Sigmoid colon (tissue), 7 donors: ENCODE data around the gene NACC2. TPM values are rescaled to one million over a fixed set of nuclear protein-coding genes. Genes with fewer than 3 reads are reported as not detected.
"Not testable (repeated sequence)": the region's sequence is repeated elsewhere in the genome, so short reads cannot be mapped to it uniquely, and the experiment has no call there.

Source experiments
- DNase-seq: peaks from one replicate; pipeline ENCODE4 v3.0.0-alpha.2; 2019
- H3K27ac ChIP-seq, 4 donors: fragments of 200-600 bp; sonication (generic); one replicate each; pipeline ENCODE4 v1.5.1; 2016 to 2019; ENCODE audit warnings: mild to moderate bottlenecking in 1 of 4
- H3K27me3 ChIP-seq, 3 donors: fragments of 200-600 bp; sonication (generic); one replicate each; pipeline ENCODE4 v1.5.1; 2019; ENCODE audit warnings: mild to moderate bottlenecking in 1 of 3
- H3K36me3 ChIP-seq, 4 donors: fragments of 200-600 bp; sonication (generic); one replicate each; pipeline ENCODE4 v1.5.1; 2016 to 2019
- H3K4me1 ChIP-seq, 4 donors: fragments of 200-600 bp; sonication (generic); one replicate each; pipeline ENCODE4 v1.5.1; 2017 to 2019
- H3K4me3 ChIP-seq, 4 donors: fragments of 200-600 bp; sonication (generic); one replicate each; pipeline ENCODE4 v1.5.1; 2017 to 2019; ENCODE audit warnings: mild to moderate bottlenecking in 2 of 4, moderate library complexity in 1 of 4
- H3K9me3 ChIP-seq, 4 donors: fragments of 200-600 bp in 3 of 4; sonication (generic) in 3 of 4; one replicate each; pipeline versions ENCODE4 v1.5.1 to v1.6.1; 2013 to 2019
- CTCF ChIP-seq, 4 experiments: fragments of 450-650 bp in 3 of 4; fragments of 200-600 bp in 1 of 4; IDR thresholded peaks; one replicate each; pipeline ENCODE4 v1.5.1; 2016 to 2019; ENCODE audit warnings: antibody characterized with exemption in 4 of 4, mild to moderate bottlenecking in 3 of 4, moderate library complexity in 2 of 4
- EP300 ChIP-seq, 4 donors: sonication (generic); formaldehyde crosslinking; IDR thresholded peaks; one replicate each; pipeline ENCODE4 v1.6.1; 2017; ENCODE audit warnings: antibody characterized with exemption in 4 of 4
- POLR2A ChIP-seq, 2 donors: fragments of 450-650 bp; IDR thresholded peaks; one replicate each; pipeline ENCODE4 v1.6.1; 2016; ENCODE audit warnings: antibody characterized with exemption in 2 of 2, mild to moderate bottlenecking in 2 of 2, moderate library complexity in 2 of 2
- POLR2AphosphoS5 ChIP-seq, 4 donors: sonication (generic); formaldehyde crosslinking; IDR thresholded peaks; one replicate each; pipeline ENCODE4 v1.6.1; 2017; ENCODE audit warnings: antibody characterized with exemption in 4 of 4
- WGBS, 2 donors: extraction: QIAGEN DNeasy Blood & Tissue Kit; methylation state at CpG; one replicate each; pipeline ENCODE4 v1.1.7; 2013; 5-methylcytosine and 5-hydroxymethylcytosine counted together
- intact Hi-C: fragments of 100-400 bp; cut with DNase I; formaldehyde crosslinking; loops from one replicate; pipeline ENCODE4 v1.15.1; 2023
- polyA plus RNA-seq, 3 donors: library from polyadenylated mRNA; stranded (reverse); fragments of 200-250 nt; gene quantifications; one replicate each; pipeline ENCODE4 v1.2.3, GENCODE V29; 2013
- total RNA-seq, 4 donors: library from RNA; depleted of rRNA; stranded (reverse); fragments of >200 nt; gene quantifications; one replicate each; pipeline ENCODE4 v1.1.0, GENCODE V29; 2016
- donor health status: healthy with polysubstance abuse.
- donor health status: Bipolar disorder and iron deficiency.
- donor health status: healthy.

The NACC2 gene
- total and polyA plus RNA-seq, 7 donors: 3.6 to 80.0 (median 41.6) TPM

- TF ChIP-seq EP300 (IDR thresholded peaks at IDR 0.05): no peak
- no peak for TF ChIP-seq CTCF (IDR thresholded peaks at IDR 0.05)
- no peak for TF ChIP-seq POLR2A (IDR thresholded peaks at IDR 0.05)
- peaks cover 0 to 41% (median 35%) of the 10 kb centered on the region in 4 donors for H3K4me1 ChIP-seq
- intact Hi-C loops: no loop called here
- no peaks in the 10 kb centered on the region for H3K9me3 ChIP-seq
- no peak overlapping the region for H3K4me3 ChIP-seq
- no peaks in the 10 kb centered on the region for H3K36me3 ChIP-seq
- no peak overlapping the region for H3K27ac ChIP-seq
- no peaks in the 10 kb centered on the region for H3K27me3 ChIP-seq
- 9 to 42% methylated on average over 1 of the region's 1 CpG for WGBS, 2 donors
- DNase-seq: no peak
Measured at GRCh38 chr9:136104488-136104800, 9.4 kb upstream of the NACC2 start.

DNA sequence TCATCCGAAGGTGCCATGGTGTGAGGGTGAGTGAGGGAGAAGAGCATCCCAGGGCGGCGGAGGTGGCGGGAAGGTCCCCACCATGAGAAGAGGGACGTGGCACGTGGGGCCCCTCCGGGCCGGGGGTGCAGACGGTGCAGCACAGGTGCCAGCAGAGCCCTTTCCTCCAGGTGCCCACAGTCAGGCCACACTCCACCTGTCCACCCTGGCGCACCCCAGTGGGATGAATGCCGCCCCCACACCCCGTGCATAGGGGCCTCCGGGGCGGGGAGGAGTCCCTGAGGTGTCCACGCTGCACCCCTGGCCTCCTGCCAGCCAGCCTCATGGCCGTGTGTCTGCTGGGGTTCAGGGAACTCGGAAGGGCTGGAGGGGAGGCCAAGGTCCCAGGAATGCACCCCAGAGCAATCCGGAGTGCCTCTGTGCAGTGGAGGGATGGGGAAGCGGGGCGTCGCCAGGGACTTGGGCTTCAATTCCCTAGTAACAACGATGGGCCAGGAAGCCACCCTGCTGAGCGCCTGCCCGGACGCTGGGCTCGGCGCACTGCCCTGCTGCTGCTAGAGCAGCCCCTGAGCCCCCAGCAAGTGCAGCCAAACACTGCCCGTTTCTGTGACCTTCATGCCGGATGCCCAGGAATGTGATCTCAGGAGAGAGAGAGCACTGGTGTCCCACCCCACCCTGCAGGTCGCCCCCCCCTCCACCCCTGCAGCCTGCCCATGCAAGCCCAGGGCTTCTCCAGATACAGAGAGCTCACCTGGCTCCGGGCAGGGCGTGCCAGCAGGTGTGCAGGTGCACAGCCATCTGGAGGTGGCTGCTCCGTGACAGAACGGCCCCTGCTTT lies 8.8 kb upstream of the NACC2 start:
- H3K36me3 ChIP-seq: no peaks in the 10 kb centered on the region
- intact Hi-C loops: no loop called here
- no peak for DNase-seq
- TF ChIP-seq CTCF (IDR thresholded peaks at IDR 0.05) (no peak), EP300 (IDR thresholded peaks at IDR 0.05) (no peak), POLR2A (IDR thresholded peaks at IDR 0.05) (no peak), POLR2AphosphoS5 (IDR thresholded peaks at IDR 0.05) (no peak)
- 24 to 64% methylated on average over 34 of the region's 34 CpGs for WGBS, 2 donors
- H3K4me1 ChIP-seq: peaks cover 0 to 40% (median 34%) of the 10 kb centered on the region in 4 donors
- no peaks in the 10 kb centered on the region for H3K9me3 ChIP-seq
- H3K4me3 ChIP-seq: no peak overlapping the region
- no peaks in the 10 kb centered on the region for H3K27me3 ChIP-seq
- no peak overlapping the region for H3K27ac ChIP-seq

DNA sequence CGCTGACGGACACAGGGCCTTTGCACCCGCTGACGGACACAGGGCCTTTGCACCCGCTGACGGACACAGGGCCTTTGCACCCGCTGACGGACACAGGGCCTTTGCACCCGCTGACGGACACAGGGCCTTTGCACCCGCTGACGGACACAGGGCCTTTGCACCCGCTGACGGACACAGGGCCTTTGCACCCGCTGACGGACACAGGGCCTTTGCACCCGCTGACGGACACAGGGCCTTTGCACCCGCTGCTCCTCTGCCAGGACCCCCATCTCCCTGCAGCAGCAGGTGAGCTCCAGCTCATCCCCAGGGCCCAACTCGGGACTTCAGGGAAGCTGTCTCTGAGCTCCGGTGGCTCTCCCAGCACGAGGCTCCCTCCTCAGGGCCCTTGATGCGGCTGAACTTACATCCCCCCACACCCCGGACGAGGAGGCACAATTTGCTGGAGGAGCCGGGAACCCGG lies 6.6 kb upstream of the NACC2 start:
- H3K9me3 ChIP-seq, H3K27me3 ChIP-seq, H3K4me3 ChIP-seq, H3K27ac ChIP-seq, intact Hi-C loops, H3K36me3 ChIP-seq, DNase-seq: not testable (repeated sequence)
- peaks cover 0 to 43% (median 34%) of the 10 kb centered on the region in 4 donors for H3K4me1 ChIP-seq
- 94% methylated on average over 13 to 14 of the region's 27 CpGs for WGBS, 2 donors

GRCh38 chr9:136100700-136101614 lies 5.9 kb upstream of the NACC2 start:
- Histone ChIP-seq H3K4me3 (no peak overlapping the region), H3K27ac (no peak overlapping the region), H3K4me1 (peaks cover 0 to 48% (median 37%) of the 10 kb centered on the region in 4 donors), H3K36me3 (no peaks in the 10 kb centered on the region), H3K27me3 (no peaks in the 10 kb centered on the region), H3K9me3 (no peaks in the 10 kb centered on the region)
- intact Hi-C loops: no loop called here
- 50 to 72% methylated on average over 26 of the region's 30 CpGs for WGBS, 2 donors
- DNase-seq: no peak
- no peak for TF ChIP-seq POLR2A (IDR thresholded peaks at IDR 0.05)
- TF ChIP-seq CTCF (IDR thresholded peaks at IDR 0.05): no peak
- no peak for TF ChIP-seq EP300 (IDR thresholded peaks at IDR 0.05)
- no peak for TF ChIP-seq POLR2AphosphoS5 (IDR thresholded peaks at IDR 0.05)

DNA sequence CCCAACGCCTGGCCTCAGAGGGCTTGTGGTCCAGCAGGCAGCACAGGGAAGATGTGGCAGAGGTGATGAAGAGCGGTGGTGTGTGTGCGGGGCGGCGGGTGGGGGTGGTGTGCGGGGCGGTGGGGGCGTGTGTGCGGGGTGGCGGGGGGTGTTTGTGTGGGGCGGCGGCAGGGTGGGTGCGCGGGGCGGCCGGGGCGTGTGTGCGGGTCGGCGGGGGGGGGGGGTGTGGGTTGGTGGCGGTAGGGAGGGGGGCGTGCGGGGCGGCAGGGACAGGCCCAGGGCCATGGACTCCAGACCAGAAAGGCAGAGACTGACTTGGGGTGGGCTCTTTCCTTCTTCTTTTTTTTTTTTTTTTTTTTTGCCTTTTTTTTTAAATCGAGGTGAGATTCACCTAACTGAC lies 4.5 kb upstream of the NACC2 start:
- H3K36me3 ChIP-seq: no peaks in the 10 kb centered on the region
- no peak overlapping the region for H3K4me3 ChIP-seq
- H3K9me3 ChIP-seq: no peaks in the 10 kb centered on the region
- TF ChIP-seq EP300 (IDR thresholded peaks at IDR 0.05) (no peak), CTCF (IDR thresholded peaks at IDR 0.05) (no peak), POLR2AphosphoS5 (IDR thresholded peaks at IDR 0.05) (no peak), POLR2A (IDR thresholded peaks at IDR 0.05) (no peak)
- H3K27me3 ChIP-seq: no peaks in the 10 kb centered on the region
- H3K27ac ChIP-seq: peak overlapping the region in 1 of 4 donors; percentile 16
- H3K4me1 ChIP-seq: peaks cover 0 to 37% (median 26%) of the 10 kb centered on the region in 4 donors
- DNase-seq: no peak
- WGBS, 2 donors: 36 to 77% methylated on average over 25 of the region's 25 CpGs
- intact Hi-C loops: no loop called here
